GM18858 (cell line): Measurements from ENCODE around the gene SLC30A3.
"Not testable (repeated sequence)": the region's sequence is repeated elsewhere in the genome, so short reads cannot be mapped to it uniquely, and the experiment has no call there.

Experiments
- ATAC-seq: cut with Tn5 transposase; IDR thresholded peaks from one replicate; pipeline ENCODE4 v1.9.1; 2021; ENCODE audit not compliant: unreplicated experiment

The SLC30A3 gene, protein sequence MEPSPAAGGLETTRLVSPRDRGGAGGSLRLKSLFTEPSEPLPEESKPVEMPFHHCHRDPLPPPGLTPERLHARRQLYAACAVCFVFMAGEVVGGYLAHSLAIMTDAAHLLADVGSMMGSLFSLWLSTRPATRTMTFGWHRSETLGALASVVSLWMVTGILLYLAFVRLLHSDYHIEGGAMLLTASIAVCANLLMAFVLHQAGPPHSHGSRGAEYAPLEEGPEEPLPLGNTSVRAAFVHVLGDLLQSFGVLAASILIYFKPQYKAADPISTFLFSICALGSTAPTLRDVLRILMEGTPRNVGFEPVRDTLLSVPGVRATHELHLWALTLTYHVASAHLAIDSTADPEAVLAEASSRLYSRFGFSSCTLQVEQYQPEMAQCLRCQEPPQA

DNA sequence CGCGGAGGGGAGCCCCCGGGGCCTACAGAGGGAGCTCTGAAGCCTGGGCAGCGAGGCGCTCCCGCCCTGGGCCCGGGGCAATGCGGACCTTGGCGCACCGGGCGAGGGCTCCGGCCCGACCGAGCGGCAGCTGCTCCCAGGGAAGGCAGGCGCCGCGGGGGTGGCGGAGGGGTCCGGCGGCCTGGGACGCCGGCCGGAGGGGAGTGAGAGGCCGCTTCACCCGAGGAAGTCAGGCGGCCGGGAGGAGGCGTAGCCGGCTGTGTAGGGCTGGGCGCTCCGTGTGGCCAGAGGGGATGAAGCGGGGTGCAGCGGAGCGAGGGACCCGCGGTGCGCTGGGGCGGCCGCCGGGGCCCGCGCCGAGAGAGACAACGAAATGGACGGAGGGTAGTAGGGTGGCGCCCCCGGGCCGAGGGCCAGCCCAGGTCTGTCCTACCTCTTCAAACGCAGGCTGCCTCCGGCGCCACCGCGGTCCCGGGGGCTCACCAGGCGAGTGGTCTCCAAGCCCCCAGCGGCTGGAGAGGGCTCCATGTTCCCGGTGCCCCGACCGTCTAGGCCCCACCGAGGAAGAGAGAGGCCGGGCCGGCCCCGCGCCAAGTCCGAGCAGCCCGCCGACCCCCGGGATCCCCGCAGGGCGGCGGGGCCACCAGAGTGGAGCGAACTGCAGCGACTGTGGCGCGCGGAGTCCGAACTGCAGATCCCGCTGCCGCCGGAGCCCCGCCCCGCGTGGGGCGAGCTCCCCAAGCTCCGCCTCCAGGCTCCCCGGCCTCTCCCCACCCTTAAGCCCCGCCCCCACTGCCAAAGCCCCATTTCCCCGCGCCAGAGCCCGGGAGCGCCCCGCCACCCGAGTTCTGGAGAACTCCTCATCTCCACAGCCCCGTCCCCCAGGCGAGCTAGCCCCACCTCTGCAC lies at the start of gene SLC30A3:
Gene SLC30A3 (minus strand): TSS at position 669 of the 908 bp plus-strand sequence. CDS start 141 bp downstream, at position 528.
- ATAC-seq, result no peak

DNA sequence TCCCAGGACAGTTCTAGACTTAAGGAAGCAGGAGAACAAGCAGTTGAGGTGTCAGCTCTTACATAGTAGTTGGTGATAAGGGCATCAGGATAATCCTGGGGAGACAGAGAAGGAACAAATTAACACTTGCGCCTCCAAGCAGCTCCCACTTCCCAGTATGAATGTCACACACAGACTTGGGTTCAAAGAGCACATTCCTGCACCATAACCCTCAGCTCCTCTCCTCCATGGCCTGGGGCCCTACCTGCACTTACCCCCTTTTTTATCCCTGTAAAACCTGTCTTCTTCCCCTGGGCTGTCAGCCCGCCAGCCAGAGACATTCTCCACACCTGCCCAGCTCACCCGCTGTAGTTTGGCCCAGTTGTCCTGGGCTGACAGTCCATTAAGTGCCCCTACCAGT lies 49.3 kb upstream of the SLC30A3 start:
- ATAC-seq, result no peak

DNA sequence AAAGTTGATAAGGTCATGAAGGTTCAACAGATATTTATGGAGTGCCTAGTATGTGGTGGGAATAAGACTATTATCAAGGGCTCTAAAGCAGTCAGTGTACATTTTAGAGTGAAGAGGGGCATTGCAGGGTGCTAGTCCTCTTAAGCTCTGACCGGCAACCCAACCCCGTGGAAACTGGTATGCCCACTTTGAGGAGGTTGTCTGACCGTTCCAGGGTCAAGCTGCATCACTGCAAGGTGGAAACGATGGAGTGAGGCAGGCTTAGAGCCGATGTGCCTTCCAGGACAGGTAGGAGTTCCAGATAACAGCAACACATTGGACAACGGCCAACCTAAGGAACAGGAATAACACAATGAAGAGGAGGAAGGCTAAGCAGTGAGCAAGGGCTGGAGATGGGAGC lies 46.8 kb upstream of the SLC30A3 start:
- ATAC-seq, result no peak

DNA sequence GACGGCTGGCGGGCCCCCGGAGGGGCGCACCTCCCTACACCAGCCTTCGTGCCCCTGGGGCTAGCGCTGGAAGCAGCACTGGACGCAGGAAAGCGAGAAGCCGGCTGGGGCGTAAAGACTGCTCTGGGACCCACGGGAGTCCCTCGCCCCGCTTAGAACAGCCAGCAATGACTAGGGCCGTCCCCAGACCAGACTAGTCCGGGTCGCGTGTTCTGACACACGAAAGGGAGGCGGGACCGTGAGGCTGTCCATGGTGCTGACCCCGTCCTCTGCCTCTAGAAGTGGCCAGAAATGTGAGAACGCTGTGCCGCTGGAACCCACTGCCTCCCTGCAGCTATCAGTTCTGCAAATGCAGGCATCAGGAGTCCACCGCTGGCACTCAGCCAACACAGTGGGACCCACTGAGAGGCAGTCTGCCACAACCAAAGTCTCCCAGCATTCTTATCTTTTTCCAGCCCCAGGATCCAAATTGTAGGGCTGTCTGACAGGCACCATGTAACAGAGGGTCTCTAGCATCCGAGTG lies 45.6 kb upstream of the SLC30A3 start, which contains the start of gene UCN:
Gene UCN (minus strand): TSS at position 87 of the 523 bp plus-strand sequence. CDS start 550 bp downstream, outside the sequence.
- no peak for ATAC-seq

DNA sequence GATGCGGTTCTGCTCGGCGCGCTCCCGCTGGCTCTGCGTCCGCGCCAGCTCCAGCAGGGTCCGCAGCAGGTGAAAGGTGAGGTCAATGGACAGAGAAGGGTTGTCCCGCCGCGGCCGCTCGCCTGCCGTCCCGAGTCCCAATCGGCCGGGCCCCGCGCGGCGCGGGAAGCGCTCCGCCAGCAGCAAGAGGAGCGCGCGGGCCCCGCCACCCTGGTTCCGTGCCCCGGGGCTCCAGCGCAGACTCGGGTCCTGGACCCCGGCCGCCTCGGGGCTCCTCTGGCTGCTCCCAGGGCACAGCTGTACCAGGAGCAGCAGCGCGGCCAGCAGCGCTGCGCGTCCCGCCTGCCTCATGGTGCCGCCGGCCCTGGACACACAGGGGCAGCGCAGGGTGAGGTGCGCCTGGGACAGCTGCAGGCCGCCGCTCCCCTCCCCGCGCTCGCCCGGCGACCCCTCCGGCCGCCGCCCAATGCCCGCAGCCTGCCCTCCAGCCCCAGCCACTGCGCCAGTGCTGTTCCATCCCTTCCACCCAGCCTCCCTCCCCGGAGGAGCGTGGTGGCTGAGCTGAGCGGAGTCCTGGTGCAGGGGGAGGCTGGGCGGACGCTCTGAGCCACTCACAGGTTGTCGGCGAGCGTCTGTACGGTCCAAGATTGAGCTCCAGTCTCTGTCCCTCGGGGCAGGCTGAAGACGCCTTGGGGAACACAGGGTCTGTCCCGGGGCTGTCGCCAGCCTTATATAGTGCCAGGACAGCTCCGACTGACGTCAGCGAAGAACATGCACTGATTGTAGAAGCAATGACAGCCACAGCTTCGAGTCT lies 44.9 kb upstream of the SLC30A3 start:
- ATAC-seq, result no peak

DNA sequence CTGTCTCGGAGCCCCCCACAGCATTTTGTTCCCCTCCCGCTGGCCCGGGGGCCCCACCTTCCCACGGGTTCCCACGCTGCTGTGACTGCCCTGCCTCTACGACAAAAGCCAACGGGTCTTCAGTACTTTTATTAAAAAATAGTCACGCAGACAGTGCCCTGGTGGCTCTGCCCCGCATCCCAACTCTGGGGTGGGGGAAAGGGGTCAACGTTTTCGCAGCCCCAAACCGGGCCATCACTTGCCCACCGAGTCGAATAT lies 44.4 kb upstream of the SLC30A3 start:
- no peak for ATAC-seq

DNA sequence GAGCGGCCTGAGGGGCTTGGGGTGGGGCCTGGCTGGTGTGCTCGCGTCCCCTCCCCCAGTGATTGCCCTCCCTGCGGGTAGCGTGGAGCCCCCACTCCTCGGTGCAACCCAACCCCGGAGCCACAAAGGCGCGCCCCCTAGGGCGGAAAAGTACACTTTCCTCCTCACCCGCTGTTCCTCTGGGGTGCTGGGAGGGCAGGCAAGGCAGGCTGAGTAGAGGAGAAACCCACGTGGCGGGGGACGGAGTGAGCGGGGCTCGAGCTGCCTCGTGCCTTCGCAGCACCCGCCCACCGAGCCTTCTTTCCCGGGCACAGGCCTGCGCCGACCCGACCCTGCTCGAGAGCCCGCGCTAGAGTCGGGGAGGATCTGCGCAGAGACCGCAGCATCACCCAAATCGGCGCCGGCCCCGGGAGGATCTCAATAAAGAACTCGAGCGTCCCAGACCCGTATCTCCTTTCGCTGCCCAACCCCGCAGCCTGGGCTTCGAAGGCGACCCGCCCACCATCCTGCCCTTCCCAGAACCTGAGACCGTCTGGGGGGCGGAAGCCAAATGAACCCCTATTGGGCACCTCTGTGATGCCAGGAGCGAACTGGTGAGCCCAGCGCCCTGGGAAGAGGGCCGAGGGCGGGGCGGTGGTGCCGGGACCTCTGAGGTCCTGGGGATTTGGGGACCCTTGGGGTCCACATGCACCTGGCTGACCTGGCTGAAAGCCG lies 43.9 kb upstream of the SLC30A3 start:
- no peak for ATAC-seq

DNA sequence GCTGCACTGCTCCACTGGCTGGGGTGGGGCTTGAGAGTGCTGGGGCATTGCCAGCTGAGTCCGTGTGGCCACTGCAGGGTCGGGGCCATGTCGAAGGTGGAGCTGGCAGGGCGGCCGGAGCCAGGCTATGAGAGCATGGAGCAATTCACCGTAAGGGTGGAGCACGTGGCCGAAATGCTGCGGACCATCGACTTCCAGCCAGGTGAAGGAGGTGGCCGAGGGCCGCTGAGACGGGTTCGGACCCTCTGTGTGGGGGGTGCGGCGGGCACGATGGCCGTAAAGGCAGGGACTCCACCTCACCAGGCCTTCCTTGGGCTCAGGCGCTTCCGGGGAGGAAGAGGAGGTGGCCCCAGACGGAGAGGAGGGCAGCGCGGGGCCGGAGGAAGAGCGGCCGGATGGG lies 43.3 kb upstream of the SLC30A3 start:
- ATAC-seq, result no peak

DNA sequence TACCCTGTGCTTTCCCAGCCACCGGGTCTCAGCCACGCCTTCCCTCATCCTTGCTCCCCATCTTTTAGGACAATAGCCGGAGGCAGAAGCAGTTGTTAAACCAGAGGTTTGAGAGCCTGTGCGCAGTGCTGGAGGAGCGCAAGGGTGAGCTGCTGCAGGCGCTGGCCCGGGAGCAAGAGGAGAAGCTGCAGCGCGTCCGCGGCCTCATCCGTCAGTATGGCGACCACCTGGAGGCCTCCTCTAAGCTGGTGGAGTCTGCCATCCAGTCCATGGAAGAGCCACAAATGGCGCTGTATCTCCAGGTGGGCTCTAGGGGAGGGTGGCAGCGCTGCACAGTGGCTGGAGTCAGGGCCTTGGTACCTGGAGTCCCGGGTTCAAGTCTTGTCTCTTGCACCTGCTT lies 42.7 kb upstream of the SLC30A3 start:
- ATAC-seq, result no peak

DNA sequence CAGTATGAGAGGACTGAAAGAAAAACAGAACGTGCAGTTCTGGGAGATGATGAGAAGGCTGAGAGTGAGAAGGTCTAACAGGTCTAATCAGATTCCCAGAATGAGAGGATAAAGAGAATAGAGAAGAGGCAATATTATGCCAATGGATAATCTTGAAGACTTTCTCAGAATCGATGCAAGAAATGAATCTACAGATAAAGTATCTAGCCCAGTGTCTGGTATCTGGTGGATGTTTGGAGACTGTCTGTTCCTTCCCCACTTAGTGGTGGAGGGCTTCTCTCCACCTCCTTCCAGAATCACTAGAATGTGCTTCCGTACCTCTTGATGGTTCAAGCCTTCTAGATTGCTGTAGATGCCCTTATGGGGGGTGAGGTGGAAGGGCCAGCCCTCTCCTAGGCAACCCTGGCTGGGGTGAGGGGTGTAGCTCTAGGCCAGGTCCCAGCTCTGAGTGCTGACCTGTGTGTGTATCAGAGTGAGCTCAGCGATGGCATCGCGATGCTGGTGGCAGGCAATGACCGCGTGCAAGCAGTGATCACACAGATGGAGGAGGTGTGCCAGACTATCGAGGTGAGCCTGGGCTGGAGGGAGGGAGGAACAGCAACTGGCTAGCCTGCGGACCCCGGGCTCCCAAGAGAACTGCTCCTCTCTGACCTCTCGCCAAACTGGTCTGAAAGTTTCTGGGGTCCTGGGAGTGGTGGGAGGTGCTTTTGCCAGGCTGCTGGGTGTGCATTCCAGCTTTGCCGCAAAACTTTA lies 41.8 kb upstream of the SLC30A3 start:
- no peak for ATAC-seq

DNA sequence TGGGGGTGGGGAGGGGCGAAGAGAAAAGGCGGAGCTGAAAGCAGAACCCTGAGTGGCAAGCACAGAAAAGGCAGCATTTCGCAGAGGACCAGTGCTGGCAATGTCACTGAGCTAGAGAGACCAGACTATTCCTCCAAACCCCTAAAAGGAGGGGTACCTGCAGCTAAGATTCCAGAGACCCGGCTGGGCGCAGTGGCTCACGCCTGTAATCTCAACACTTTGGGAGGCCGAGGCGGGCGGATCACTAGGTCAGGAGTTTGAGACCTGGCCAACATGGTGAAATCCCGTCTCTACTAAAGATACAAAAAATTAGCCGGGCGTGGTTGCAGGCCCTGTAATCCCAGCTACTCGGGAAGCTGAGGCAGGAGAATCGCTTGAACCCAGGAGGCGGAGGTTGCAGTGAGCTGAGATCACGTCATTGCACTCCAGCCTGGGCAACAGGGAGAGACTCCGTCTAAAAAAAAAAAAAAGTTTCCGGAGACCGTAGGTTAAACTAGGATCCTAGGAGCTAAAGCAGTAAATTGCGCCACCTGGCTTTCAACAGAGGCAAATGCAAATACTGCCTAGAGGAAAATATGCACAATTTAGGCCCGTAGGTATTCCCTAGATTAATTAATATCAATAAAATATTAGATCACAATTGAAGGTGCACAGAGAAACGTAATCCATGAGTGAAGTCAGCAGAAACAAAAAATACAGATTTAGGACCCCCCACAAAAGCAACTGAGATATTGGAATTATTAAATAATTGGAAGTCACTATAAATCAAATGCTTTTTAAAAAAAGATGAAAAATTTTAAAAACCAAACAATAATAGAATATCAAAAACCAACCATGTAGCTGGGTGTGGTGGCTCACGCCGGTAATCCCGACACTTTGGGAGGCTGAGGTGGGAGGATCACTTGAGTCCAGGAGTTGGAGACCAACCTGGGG lies 40.5 kb upstream of the SLC30A3 start:
- no peak for ATAC-seq

DNA sequence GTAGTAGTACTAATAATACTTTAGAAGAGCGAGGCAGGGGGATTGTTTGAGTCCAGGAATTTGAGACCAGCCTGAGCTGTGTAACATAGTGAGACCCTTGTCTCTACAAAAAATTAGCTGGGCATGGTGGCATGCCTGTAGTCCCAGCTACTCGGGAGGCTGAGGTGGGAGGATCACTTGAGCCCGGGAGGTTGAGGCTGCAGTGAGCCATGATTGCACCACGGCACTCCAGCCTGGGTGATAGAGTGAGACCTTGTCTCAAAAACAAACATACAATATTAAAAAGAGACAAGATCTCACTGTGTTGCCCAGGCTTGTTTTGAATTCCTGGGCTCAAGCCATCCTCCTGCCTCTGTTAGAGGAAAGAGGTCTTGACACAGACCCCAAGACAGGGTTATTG lies 37.8 kb upstream of the SLC30A3 start:
- ATAC-seq, result not testable (repeated sequence)

DNA sequence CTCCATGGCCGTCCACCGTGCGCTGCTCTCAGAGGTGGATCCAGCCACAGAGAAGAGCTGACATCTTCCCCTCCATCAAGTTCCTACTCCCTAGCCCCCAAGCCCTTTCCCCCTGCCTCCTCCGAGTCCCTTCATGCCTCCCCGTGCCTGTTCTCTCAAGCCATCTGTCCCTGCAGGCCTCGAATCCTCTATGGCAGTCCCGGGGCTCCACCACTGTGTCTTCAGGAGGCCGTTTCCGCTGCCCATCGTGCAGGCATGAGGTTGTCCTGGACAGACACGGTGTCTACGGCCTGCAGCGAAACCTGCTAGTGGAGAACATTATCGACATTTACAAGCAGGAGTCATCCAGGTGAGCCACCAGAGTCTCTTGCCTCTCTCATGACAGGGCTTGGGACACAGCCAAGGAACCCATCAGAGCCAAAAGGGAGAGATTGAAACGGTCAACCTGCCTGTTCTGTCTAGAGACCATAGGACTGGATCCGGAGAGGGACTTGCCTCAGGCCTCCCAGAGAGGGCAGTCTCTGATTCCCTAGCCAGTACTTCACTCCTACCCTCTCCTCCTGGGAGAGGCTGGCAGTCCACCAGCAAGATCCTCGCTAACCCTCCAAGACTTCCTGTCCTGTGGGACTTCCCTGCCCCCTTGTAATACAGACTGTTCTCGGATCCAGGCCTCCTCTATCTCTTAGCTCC lies 35.7 kb upstream of the SLC30A3 start:
- ATAC-seq, result no peak

DNA sequence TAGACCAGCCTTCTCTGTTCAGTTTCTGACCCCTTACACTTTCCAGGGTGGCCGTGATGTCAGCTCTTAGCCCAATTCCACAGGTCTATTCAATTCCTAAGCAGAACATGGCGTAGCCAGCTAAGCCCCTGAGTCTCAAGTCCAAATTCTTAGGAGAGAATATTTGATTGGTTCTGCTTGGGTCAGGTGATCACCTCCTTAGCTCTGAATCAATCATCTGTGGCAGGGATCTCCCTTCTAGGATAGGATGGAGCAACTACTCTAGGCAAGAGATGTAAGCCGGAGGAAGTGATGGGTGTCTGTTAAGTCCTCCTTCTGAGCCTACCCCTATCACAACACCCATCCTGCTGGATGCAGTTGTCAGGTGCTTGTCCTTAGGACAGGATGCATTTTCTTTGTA lies 34.3 kb upstream of the SLC30A3 start:
- no peak for ATAC-seq

DNA sequence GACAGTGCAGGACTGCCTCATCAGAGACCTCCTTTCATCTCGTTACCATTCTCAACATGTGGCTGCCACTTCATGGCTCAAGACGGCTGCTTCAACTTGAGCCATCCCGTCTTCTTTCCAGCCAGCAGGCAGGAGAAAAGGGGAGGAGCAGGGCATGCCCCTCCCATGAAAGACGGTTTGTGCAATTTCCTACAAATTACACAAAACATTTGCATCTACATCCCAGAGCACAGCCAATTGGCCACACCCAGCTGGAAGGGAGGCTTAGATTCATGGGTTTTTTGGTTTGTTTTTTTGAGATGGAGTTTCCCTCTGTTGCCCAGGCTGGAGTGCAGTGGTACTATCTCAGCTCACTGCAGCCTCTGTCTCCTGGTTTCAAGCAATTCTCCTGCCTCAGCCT lies 33.6 kb upstream of the SLC30A3 start:
- no peak for ATAC-seq

DNA sequence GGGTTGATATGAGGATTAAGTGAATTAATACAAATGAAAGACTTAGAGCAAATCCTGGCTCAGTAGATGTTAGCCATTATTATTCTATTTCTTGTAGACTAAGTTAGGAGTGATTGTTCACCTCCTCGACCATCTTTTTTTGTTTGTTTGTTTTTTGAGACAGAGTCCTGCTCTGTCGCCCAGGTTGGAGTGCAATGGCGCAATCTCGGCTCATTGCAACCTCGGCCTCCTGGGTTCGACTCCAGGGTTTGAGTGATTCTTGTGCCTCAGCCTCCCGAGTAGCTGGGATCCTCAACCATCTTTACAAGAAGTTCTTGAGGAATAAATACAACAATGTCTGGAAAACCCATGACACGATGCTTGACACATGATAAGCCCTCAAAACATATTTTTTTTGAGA lies 32.1 kb upstream of the SLC30A3 start:
- no peak for ATAC-seq

DNA sequence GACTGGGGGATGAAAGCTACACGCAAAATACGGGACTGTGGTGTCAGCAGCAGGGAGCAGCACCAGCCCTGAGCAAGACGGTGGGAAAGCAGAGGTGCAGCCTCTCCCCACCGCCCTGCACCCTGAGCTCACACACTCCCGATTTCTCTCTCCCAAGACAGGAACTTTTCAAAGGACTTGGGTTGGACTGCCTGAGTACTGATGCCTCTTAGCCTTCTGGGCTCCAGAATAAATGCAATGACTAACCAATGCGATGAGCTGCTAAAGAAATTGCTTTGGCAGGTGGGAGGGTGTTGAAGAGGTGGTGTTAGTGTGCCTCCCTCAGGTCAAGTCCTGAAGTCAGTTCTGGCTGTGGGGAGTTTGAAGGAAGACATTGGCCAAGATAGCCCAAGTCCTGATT lies 29.0 kb upstream of the SLC30A3 start:
- no peak for ATAC-seq

DNA sequence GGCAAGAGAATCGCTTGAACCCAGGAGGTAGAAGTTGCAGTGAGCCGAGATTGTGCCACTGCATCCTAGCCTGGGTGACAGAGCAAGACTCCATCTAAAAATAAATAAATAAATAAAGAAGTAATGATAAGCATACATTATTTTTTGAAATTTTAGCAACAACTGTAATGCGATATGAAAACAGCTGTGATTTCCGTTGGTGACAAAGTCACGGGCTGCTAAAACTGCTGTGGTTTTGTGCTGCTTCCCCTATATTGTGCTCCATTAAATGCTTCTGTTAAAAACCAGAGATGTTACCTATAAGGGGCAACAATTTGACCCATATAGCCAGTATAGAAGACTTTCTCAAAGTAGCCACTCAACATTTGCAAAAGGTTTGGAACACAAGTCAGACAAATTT lies 27.7 kb upstream of the SLC30A3 start:
- no peak for ATAC-seq
